ENCODE results near the gene GABARAPL1.

Gene GABARAPL1

DNA sequence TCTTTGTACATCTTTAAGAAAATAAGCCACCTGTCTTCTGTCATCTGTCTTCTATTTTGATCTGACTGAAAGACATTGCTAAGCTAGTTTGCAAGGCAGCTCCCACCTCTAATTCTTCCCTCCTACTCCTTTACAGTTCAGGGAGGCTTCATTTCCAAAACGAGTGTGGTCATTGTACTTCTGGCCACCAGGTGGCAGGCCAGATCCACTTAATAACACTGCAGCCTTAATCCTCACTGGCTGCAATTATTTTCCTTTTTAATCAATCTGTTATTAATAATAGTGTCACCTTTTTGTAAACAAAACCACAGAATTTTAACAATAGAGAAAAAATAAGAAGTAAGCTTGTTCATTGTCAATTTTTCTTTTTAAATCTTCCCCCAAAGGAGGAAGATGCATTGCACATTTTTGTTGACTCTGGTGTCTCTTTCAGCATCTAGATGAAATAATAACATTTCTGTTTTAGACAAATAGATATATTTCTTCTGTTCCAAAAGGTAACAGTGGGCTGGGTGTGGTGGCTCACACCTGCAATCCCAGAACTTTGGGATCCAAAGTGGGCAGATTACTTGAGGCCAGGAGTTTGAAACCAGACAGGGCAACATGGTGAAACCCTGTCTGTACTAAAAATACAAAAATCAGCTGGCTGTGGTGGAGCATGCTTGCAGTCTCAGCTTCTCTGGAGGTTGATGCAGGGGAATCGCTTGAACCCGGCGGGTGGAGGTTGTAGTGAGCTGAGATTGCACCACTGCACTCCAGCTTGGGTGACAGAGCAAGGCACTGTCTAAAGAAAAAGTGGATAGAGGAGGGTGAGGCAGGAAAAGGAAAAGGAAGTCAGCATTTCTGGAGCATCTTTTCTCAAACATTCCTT, 23.3 kb downstream of the GABARAPL1 start:
- DNase-seq = peak in 1 of 2 experiments; percentile 37

DNA sequence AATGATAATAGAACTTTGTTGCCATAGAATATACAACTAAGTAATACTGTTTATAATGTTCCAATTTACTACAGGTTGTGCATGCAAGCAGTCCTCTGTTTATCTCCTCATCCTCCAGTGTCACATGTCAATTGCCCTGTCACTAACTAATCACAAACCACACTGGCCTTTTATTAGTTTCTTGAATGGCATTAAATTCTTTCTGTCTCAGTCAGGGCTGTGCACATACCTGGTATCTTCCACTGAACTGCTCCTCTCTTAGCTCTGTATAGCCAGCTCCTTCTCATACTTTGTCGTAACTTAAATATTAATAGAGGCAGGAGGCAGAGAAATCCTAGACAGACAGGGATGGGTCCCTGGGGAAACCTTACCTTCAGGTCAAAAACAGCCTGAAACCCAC, 24.0 kb downstream of the GABARAPL1 start:
- DNase-seq = no peak

DNA sequence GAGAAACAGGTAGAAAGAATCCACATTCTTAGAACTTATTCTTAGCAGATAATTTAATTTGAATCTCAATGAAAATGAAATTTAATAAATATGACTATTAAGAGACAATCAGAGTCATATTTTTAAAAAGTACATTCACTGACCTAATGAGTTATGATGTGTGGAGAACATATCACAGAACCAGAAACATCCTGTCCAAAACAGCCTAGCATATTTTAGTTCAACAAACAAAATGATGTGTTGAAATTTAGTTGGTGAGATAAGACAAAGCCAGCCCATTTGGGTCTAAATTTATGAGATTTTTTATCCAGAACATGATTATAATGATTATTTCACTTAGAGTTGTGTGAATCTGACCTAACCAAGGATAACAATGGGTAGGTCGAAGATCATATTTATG, 25.8 kb downstream of the GABARAPL1 start:
- no peak for DNase-seq

DNA sequence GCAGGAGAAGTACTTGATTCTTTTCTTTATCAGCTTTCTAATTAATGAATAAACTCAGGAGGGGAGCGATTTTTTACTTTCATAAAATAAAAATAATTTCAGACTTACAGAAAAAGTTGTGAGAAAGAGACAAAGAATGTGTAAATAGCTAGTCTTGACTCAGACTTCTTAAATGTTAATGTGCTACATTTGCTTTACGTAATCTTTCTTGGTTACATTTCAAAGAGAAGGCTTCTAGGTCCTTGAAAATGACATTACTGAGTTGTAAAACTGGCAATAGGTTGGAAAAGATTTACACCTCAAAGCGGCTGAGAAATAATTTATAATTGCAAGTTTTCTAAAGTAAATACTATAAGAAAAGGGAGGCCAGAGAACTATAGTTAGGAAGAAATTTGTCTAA, 28.6 kb downstream of the GABARAPL1 start:
- DNase-seq = no peak

DNA sequence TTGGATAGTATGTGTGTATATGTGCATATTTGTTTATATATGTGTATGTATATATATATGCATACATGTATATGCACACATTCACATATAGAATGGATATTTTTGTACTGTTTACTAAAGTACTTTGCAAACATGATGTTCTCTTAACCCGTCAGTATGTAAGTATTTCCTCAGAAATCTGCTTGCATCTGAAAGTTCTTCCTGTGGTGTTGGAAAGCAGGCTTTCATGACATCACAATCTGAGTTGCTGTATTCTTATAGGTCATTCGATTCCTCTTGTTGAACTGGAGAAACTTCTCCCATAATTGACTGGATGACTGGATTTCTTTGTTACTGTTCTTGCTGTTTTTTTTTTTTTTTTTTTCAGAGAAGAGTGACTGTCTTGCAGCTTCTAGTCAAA, 29.1 kb downstream of the GABARAPL1 start:
- DNase-seq = no peak

DNA sequence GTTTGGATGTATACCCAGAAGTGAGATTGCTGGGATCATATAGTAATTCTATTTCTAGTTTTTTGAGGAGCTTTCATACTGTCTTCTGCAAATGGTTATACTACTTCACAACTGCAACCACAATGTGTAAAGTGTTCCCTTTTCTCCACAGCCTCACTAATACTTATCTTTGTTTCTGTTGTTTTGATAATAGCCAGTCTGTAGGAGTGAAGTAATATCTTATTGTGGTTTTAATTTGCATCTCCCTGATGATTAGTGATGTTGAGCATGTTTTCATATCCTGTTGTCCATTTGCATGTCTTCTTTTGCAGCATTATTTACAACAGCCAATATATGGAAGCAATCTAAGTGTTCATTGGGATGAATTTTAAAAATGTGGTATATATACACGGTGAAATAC, 29.9 kb downstream of the GABARAPL1 start:
- DNase-seq = no peak

DNA sequence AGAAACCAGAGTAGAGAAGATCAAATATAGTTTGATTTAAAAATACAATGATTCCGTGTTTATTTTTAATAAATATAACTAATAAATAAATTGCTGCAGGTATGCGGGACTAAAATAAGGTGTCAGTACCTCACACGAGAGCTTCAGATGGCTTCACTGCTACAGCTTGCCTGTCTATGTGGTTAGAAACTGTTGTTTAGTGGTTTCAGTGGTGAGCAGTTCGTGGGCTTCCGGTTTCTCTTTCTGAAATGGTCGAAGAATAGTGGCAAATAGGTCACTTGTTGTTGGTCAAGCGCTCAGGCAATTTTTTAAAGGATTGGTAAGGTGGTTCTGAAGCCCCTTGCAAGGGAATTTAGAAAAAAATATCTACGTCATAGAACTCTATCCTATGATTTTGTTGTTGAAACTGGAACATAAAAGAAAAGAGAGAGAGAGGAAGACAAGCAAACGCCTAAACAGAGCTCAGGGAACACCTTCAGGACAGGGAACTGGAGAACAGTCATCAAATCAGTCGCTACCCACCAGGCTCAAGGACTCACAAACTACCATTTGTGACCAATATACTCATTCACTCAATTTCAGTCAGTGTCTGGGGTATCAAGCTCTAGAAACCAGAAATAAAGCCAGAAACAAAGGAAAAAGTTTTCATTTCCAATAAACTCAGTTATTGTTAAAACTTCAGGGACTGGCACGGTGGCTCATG, 31.3 kb downstream of the GABARAPL1 start:
- DNase-seq = no peak

DNA sequence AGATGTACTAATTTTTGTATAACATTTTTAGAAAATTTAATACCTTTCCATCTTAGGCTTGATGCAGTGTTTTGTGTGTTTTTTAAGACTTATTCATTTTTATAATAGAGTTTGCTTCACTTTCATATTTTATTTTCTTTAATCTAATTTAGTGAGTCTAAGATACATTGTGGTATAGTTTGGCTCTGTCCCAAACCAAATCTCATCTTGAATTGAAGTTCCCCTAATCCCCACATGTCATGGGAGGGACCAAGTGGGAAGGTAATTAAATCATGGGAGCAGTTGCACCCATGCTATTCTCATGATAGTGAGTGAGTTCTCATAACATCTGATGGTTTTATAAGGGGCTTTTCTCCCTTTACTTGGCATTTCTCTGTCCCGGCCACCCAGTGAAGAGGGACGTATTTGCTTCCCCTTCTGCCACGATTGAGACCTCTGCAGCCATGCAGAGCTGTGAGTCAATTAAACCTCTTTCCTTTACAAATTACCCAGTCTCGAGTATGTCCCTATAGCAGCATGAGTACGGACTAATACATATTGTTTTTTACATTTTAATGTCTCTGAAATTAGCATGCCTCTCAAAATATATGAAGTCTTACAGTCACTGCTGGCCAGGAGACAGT, 34.9 kb downstream of the GABARAPL1 start:
- no peak for DNase-seq

DNA sequence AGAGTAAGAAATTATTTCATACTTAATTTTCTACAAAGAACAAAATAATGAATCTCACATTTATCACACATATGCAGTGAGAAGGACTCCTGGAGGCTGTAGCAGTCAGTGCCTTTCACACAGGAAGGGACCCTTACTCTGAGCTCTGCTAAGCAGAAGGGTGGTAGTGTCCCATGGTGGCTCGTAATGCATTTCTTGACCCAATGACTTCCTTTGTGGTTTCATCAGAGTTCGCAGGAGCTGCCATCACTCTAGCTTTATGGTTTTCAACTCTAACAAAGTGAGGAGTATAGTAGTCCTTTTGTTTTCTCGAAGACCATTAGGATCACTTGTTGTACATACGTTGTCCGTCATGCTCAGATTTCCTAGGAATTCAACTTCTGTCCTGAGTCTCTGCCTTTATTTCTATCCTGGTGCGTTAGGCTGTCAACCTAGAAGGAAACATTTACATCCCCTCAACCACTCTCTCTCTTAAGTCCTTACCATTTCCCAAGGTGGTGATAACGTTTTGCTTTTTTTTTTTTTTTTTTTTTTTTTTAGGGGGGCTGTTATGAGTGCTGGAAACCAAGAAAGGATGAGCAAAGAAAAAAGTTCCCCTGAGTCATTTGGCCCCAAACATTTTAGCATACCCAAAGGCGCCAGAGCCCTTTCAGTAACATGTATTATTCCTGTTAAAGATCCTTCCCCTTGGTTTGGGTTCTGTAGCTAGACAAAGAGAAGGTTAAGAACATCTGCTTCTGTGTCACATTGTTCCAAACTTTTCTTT, 37.2 kb downstream of the GABARAPL1 start:
- no peak for DNase-seq

DNA sequence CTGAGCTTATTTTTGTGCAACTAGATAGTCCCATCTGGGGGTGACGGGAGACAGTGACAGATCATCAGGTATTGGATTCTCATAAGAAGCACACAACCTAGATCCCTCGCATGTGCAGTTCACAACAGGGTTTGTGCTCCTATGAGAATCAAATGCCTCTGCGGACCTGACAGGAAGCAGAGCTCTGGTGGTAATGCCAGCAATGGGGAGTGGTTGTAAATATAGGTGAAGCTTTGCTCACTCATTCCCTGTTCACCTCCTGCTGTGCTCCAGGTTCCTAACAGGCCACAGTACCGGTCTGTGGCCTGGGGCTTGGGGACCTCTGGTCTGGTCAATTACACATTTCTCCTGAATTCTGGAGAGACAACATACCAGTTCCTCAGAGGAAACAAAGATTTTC, 39.0 kb downstream of the GABARAPL1 start:
- DNase-seq = no peak

DNA sequence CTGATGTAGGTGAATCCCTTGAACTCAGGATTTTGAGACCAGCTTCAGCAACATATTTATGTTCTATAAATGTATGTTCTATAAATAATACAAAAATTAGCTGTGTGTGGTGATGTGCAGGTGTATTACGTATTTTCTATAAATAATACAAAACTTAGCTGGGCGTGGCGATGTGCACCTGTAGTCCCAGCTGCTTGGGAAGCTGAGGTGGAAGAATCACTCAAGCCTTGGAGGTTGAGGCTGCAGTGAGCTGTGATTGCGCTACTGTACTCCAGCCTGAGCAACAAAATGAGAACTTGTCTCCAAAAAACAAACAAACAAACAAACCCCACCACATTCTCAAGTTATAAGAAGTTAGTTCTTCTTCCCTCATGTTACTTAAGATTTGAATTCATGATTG, 39.5 kb downstream of the GABARAPL1 start:
- no peak for DNase-seq

DNA sequence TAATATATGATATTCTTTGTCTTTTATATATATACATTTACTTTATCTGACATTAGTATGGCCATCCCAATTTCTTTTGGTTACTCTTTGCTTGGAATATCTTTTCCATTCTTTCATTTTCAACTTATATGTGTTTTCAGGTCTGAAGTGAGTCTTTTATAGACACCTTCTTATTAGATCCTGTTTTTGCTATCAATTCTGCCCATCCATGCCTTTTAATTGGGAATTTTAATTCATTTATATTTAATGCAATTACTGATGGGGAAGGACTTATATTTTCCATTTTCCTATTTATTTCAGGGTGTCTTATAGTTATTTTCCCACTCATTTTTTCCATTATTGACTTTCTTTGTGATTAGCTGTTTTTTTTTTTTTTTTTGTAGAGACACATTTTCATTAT, 43.4 kb downstream of the GABARAPL1 start:
- no peak for DNase-seq

DNA sequence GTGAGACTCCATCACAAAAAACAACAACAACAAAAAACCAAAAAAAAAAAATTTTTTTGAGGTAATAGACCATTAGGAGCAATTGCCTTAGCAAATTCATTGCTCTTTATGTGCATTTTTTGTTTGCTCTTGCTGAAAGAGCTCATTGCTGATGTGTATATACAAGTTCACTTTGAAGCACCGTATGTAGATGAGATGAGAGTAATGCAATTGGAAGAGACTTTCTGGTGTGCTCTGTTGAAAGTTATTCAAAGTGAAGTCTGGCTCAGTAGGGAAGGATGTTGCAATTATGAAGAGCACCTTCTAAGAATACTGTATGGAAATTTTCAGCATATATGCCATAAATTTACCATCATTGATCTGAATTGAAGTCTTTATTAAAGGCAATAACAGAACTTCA, 48.2 kb downstream of the GABARAPL1 start:
- no peak for DNase-seq

DNA sequence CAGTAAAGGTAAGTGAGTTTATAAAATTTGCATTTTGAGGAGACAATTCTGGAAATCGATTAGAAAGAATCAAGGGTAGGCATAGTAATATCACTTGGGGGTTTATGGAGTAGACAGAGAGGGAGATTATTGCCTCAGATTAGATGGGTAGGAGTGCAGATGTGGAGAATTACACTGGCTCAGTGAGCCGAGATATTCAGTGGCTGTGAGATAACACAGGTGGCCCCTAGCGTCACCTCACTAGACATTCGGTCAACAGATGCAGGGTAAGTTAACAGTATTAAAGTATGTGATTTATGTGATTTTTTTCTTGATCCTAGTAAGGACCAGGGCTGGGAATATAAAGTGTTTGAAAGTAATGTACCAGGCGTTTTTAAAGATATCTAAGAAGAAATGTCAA, 55.4 kb downstream of the GABARAPL1 start:
- no peak for DNase-seq

DNA sequence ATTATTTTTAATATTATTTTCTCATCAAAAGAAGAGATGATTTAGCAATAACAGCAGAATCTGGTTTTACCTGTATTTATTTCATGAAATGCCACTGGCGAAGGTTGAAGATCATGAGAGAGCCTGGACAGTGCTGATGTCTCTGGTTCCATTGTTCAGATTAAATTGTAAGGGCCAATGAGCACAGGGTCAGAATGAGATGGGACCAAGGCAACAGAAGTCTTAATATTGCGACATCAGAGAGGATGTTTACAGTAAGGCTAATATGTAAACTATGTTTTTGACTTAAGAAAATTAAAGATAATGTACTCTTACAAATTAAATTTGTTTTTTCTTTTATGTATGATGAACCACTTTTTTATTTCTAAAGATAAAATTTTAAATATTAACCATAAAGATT, 59.8 kb downstream of the GABARAPL1 start:
- DNase-seq = no peak

Measured in activated CD4-positive, alpha-beta T cell treated with anti-CD3 and anti-CD28 coated beads, Interleukin-2, amount 50 U/mL, for 48 hours (primary cell).